ENCODE data around the gene DAPK2.
"Not testable (repeated sequence)": the region's sequence is repeated elsewhere in the genome, so short reads cannot be mapped to it uniquely, and the experiment has no call there.

The DAPK2 gene

DNA sequence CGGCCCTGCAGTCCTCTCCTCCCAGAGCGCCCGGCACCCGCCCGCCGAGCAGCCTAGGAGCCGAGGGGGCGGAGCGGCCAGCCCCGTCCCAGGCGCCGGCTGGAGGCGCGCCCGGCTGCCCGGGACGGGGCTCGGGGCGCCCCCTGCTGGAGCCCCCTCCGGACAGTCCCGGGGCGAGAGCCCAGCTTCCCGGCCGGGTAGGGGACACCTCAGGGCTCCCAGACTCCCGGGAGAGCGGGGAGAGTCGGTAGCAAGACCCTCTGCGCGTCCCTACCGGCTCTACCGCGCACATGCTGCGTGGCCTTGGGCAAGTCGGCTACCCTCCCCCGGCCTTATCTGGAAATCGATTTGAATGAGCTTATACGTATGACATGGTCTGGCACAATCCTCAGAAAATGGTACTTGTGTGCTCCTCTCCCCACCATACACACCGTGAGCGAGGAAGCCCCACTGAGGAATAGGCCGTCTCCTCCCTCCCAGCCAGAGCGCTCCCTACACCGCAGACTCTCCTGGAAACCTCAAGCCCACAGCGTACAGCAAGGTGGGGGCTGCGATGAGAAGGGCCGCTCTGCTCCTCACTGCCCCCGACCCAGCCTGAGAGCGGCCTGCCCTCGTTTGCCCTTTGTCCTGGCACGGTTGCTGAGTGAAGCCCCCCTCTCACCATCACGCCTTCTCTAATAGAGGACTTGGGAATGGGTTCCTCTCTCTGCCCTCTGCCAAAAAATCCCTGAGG lies at the start of gene DAPK2:
DAPK2 (minus strand) TSS at position 65 of the 733 bp plus-strand sequence. CDS start 6,224 bp downstream, outside the sequence.
- no peak for DNase-seq

DNA sequence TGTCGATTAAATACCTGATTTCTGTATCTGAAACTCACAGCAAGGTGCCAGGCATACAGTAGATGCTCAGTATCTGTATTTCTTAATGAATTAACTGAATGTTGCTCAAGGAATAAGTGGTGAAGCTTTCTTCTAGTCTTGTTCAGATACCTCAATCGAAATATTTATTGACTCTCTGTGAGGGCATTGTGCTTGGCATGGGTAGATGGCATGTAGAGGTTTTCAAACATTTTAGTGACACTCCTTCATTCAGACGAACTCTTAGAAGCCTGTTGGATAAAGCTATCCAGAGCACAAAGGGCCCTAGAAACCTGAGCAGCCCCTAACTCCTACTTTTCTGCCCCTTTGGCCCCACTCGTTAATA lies 49.1 kb upstream of the DAPK2 start:
- DNase-seq: no peak

GRCh38 chr15:64093627-64094417 lies 47.5 kb upstream of the DAPK2 start, which contains the start of gene CIAO2A:
Gene CIAO2A (minus strand): TSS chr15:64093838. CDS start chr15:64093768, 70 bp downstream.
- DNase-seq: peak; percentile 42 to 93

GRCh38 chr15:64092864-64093626 lies 46.8 kb upstream of the DAPK2 start:
- DNase-seq: no peak

DNA sequence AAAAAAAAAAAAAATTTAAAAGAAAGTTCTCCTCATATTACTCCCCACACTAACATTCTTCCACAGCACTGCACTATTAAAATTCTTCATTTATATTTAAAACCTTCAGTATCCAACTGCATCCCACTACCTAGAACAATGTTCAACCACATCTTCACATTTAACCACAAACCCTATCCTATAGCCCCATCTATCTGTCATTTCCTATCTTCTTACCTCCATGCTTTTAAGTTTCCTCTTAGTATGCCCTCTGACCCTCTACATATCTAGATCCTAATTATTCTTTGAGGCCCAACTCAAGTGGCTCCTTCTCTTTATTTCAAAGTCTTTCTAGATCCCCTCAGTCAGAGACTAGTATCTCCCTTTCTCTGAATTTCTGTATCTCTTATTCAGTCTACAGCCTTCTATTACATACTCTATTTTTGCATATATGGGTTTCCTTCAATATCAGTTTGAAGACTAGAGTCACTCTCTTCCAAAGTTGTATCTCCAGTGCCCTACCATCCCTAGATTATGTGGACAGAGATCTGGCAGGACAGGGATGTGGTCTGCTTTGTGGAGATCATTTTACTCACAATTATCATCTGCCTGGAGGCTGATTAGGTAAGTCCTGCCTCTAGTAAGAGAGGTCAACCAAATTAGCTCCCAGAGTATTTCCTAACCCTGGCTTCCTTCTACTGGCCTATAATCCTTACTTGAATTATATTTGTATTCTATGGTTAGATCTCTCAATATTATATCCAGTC lies 46.0 kb upstream of the DAPK2 start:
- DNase-seq: no peak

GRCh38 chr15:64090527-64090926 lies 44.2 kb upstream of the DAPK2 start:
- no peak for DNase-seq

- DNase-seq: no peak
Observed at GRCh38 chr15:64089543-64090280, 43.4 kb upstream of the DAPK2 start.

GRCh38 chr15:64082757-64083156 lies 36.5 kb upstream of the DAPK2 start:
- DNase-seq: no peak

GRCh38 chr15:64073496-64073895 lies 27.2 kb upstream of the DAPK2 start:
- not testable (repeated sequence) for DNase-seq

DNA sequence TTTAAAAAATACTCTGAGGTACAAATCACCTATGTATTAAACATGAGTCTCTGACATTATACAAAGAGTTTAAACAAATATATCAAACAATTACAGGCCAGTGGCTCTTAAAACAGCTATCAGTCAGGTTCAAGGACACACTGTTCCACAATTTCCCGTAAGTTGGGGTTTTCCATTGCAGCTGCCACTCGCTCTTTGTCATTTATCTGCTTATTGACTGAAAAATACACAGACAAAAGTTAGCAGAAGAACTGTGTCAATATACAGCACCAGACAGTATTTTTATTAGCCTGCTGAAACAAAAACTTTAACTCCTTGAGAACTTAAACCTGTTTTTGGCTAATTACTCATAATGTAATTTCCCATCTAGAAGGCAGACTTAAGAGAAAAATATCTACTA lies 26.5 kb upstream of the DAPK2 start:
- DNase-seq: no peak

- DNase-seq: no peak
Observed at GRCh38 chr15:64071931-64072765, 25.9 kb upstream of the DAPK2 start.

GRCh38 chr15:64070965-64071851 lies 24.9 kb upstream of the DAPK2 start:
- no peak for DNase-seq

- DNase-seq: no peak
Observed at GRCh38 chr15:64070106-64070505, 23.8 kb upstream of the DAPK2 start.

DNA sequence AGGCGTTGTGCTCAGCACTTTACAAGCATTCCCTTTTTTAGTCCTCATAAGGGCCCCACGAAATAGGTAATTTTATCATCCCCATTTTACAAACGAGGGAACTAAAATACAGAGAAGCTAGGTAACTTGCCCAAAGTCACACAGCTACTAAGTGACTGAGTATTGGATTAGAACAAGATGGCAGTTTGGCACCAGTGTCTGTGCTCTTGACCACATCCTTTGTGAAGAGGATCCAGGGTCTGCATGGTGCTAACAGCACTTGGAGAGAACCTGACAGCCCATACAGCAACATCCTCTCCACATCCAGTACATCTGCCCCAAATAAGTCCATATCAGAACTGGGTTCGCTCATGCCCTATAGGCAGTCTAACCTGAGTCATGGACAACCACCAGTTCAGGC lies 21.8 kb upstream of the DAPK2 start:
- no peak for DNase-seq

DNA sequence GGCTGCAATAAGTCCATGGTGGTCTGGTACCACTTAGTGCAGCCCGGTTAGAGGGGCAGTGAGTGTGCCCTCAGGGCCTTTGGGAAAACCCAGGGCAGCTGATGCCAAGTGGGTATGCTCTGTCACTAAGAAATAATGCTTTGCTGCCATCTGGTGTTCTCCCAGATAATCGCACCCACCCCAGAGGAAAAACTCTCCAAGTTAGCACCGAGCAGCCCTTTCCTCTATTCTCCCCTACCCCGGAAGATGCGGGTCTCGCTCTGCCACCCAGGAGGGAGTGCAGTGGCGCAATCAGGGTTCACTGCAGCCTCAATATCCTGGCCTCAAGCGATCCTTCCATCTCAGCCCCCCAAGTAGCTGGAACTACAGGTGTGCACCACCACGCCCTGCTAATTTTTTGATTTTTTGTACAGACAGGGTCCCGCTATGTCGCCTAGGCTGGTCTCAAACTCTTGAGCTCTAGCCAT lies 21.3 kb upstream of the DAPK2 start:
- DNase-seq: peak in 1 of 2 experiments; percentile 39

DNA sequence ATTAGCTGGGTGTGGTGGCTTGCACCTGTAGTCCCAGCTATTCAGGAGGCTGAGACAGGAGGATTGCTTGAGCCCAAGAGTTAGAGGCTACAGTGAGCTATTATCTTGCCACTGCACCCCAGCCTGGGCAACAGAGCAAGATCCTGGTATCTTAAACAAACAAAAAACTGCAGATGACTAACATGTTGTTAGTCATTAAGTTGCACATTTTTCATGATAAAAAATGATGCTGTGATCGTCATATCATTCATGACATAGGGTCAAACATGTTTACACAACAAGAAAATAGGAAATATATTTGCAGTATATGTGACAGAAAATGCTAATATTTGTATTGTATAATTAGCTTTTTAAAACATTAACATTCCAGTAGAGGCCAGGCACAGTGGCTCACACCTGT lies 20.2 kb upstream of the DAPK2 start:
- DNase-seq: no peak

GRCh38 chr15:64060716-64061115 lies 14.4 kb upstream of the DAPK2 start:
- no peak for DNase-seq

DNA sequence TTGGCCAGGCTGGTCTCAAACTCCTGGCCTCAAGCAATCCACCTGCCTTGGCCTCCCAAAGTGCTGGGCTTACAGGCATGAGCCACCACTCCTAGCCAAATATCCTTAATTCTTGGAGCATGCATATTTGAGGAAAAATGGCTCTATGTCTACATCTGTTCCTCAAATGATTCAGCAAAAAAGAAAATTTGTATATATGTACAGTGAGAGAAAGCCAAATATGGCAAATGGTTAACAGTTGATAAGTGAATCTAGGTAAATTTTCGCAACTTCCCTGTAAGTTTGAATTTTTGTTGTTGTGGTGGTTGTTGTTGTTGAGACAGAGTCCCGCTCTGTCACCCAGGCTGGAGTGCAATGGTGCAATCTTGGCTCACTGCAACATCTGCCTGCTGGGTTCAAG lies 12.8 kb upstream of the DAPK2 start:
- DNase-seq: not testable (repeated sequence)

GRCh38 chr15:64058279-64058678 lies 12.0 kb upstream of the DAPK2 start:
- DNase-seq: no peak

- not testable (repeated sequence) for DNase-seq
Observed at GRCh38 chr15:64053674-64054073, 7.4 kb upstream of the DAPK2 start.
